Activated effector memory CD4-positive, alpha-beta T cell treated with anti-CD3 and anti-CD28 coated beads, Interleukin-2, amount 50 U/mL, for 16 hours (primary cell): ENCODE measurements around the gene MMP12.
"Not testable (repeated sequence)": the region's sequence is repeated elsewhere in the genome, so short reads cannot be mapped to it uniquely, and the experiment has no call there.

Source experiments
- DNase-seq: peaks from one replicate; pipeline ENCODE4 v3.0.0-alpha.2; 2020

MMP12 gene

GRCh38 chr11:102874852-102875251 is at the start of gene MMP12:
Gene MMP12, minus strand, starts transcription at chr11:102874982. Its CDS starts 45 bp downstream, at chr11:102874937.
- DNase-seq = no peak

DNA sequence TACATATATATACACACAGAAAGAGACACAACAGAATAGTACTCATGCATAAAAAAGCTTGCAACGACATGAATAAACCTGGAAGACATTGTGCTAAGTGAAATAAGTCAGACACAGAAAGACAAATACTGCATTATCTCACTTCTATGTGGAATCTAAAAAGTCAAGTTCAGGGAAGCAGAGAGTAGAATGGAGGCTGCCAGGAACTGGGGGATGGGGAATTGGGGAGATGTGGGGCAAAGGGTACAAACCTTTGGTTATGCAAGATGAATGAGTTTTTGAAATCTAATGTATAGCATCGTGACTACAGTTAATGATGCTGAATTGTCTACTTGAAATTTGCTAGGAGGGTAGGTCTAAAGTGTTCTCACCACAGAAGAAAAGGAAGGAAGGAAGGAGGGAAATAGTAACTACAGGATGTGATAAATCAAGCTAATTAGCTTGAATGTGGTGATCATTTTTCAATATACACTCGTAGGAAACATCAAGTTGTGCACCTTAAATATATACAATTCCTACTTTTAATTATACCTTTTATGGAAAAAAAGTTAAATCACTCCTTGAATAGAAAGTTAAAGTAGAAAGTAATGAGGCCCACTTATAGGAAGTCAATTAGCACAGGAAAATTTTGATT is 46.9 kb upstream of the MMP12 start:
- no peak for DNase-seq

DNA sequence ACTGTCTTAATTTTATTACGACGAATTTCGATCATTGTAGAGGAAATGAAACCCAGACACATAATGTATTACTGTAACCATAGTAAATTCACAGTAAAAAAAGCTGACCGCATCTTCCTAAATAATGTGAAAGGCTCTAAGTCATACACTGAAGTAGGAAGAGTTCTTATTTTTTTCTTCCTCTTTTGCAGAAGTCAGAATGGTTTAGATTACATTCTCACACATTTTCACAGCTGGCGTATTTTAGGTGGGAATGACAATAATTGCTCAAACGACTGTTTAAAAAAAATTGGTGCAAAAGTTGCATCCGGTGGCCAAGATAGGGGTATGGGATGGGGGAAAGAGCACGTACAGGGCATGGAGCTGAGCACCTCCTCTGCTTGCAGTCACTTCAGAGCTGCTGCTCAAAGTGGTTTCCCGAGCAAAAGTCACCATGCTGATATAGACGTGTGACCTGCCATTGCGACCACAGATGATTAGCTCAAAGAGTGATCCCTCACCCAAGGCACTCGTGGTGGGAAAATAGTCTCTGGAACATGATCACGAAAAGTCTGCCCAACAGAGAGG is 45.4 kb upstream of the MMP12 start:
- no peak for DNase-seq

GRCh38 chr11:102915044-102915375 is 40.2 kb upstream of the MMP12 start:
- no peak for DNase-seq

GRCh38 chr11:102914238-102915043 is 39.7 kb upstream of the MMP12 start:
- no peak for DNase-seq

DNA sequence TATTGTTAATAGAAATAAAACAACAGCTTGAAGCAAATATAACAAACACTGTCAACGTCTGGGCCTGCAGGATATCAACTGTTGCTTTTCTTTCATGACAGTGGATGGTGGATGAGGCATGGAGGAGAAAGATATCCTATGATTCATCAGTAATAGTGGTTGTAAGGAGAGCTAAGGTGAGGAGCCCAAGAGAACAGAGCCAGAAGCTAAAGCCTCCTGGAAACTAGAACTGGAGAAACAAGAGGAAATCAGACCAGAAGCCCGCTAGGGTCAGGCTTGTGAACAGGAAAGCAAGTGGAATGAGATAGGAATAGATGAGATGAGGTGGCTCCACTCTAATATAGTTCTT is 37.7 kb upstream of the MMP12 start:
- DNase-seq = no peak

GRCh38 chr11:102911758-102912481 is 37.1 kb upstream of the MMP12 start:
- no peak for DNase-seq

DNA sequence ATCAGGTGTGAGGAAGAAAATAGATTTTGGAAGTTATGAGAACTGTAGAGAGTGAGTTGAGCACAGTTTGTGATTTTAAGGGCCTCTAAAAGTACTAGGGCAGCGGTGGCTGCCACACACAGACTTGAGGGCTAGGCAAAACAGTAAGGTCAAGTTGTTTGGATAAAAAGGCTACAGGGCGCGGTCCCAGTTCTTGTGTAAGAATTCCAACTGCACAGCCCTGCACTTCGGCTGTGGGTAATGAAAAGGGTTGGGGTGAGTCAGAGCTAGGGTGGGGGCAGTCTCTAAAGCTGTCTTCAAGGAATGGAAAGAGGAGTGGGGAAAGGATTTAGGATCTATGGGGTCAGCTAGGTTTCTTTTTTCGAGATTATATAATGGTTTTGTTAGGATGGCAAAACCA is 31.1 kb upstream of the MMP12 start:
- not testable (repeated sequence) for DNase-seq

DNA sequence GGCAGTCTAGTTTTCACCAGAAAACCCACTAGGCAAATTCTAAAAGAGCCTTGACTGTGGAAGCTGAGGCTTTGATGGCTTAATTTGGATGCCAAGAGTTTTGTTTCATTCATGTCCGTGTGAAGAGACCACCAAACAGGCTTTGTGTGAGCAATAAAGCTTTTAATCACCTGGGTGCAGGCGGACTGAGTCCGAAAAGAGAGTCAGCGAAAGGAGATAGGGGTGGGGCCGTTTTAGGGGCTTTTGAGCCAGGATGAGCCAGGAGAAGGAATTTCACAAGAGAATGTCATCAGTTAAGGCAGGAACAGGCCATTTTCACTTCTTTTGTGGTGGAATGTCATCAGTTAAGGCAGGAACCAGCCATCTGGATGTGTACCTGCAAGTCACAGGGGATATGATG is 29.1 kb upstream of the MMP12 start:
- DNase-seq = not testable (repeated sequence)

GRCh38 chr11:102900346-102900745 is 25.6 kb upstream of the MMP12 start:
- no peak for DNase-seq

DNA sequence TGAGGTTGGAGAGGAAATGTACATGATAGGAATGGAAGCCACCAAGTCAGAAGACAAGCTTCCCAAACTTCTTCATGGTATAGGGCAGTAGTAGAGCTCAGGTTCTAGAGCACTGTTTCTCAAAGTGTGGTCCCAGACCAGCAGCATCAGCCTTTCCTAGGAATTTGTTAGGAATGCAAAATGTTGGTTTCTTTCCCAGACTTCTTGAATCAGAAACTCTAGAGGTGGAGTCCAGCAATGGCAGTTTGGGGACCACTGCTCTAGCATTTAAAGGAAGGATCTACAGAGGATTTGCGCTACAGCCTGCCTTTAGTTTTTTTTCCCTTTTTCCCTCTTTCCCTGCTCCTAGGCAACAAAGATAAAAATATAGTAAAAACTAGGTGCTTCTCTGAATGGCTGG is 17.0 kb upstream of the MMP12 start:
- DNase-seq = no peak

DNA sequence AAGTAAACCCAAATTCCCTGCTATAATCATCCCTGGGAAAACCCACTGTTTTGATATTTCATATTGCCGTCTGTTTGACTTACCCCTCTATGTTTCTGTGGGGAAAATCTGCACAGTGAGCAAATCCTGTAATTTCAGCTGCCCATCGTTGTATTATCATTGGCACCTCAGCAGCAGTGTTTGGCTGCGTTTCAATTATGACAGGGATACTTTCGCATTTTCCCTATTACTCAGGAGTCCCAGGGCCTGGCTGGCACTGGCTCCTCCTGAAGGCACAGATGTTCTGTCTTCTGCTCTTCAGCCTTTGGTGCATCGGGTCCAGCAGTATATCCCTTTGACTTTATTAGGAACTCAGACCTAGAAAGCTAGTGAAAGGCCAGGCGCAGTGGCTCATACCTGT is 12.2 kb upstream of the MMP12 start:
- DNase-seq = no peak

DNA sequence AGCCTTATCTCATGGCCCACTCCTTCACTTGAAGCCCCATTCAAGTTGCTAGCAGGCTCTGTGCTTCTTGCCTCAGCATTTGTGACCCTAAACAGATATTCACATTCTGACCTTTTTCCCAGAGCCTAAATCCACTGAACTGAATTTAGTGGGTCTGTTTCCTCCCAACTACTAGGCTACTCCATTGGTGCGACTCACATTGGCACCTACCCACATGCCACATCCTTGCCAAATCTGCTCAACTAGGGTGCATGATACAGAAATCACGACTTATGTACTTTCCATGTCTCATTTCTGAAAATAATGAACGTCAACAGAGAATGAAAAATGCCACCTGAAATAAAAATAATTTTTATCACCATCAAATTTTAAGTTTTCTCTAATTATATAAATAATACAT is 8.4 kb upstream of the MMP12 start:
- DNase-seq = no peak

DNA sequence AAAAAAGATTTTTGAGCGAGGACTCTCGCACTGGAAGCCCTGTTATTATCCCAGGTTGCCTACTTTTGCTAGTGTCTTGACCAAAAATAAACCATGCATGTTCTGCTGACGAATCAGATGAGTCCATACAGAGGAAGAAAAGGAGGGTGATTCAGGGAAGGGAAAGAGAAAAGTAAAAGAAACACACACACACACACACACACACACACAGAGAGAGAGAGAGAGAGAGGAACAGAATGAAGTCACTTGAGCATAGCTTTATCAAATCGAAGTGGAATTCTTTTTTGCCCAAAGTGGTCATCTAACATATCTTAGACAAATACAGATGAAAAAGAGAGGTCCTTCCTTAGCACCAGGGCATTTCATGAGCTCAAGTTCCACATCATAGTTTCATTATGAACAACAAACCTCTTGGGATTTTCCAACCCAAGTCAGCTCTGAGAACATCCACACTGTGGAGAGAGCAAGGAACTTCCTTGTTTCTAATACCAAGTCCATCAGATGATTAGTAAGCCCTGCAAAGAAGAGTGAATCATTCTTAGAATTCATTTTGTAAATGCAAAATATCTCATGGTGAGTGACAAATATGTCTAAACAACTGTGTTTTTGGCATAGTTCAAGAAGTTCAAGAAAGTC is 7.7 kb upstream of the MMP12 start:
- no peak for DNase-seq

DNA sequence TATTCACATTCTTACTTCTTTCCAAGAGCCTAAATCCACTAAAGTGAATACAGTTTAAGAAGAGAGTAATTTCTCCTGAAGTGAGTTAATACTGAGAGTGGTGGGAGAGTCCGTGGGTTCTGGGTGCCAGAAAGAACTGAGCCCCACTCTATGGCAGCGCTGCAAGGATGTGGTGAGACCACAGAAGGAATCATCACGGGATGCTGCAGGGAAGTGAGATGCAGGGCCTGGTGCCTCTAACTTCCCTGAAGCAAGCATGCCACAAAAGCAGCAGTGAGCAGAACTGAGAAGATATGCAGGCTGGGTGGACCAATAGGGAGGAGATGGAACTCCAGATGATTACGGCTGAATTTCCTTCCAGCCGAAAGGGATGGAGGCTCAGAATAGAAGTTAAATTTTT is 5.0 kb upstream of the MMP12 start:
- DNase-seq = no peak

- DNase-seq = no peak
These were observed 3.8 kb upstream of the MMP12 start for GRCh38 chr11:102878595-102878994.

- not testable (repeated sequence) for DNase-seq
These were observed 5.3 kb downstream of the MMP12 start for GRCh38 chr11:102869354-102869964.

- no peak for DNase-seq
These were observed 6.4 kb downstream of the MMP12 start for GRCh38 chr11:102868339-102868738.

- DNase-seq = no peak
These were observed 10.1 kb downstream of the MMP12 start for GRCh38 chr11:102864724-102865123.

DNA sequence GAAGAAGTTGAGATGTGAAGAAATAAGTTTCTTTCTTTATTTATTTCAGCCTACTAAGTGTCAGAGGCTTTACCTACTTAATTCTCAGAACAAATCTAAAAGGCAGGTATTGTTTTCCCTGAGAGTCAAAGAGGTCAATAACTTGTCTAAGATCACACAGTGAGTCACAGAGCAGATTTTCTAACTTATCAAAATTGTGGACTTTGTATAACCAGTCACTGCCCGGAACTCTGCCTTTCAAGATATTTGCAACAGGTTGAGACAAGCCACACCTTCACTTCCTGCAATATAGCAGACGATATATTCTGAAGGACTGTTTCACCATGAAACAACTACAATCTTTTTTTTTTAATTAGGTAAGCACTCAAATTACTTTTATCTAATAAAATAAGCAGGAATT is 20.8 kb downstream of the MMP12 start:
- no peak for DNase-seq

- DNase-seq = no peak
These were observed 21.7 kb downstream of the MMP12 start for GRCh38 chr11:102853055-102853454.

DNA sequence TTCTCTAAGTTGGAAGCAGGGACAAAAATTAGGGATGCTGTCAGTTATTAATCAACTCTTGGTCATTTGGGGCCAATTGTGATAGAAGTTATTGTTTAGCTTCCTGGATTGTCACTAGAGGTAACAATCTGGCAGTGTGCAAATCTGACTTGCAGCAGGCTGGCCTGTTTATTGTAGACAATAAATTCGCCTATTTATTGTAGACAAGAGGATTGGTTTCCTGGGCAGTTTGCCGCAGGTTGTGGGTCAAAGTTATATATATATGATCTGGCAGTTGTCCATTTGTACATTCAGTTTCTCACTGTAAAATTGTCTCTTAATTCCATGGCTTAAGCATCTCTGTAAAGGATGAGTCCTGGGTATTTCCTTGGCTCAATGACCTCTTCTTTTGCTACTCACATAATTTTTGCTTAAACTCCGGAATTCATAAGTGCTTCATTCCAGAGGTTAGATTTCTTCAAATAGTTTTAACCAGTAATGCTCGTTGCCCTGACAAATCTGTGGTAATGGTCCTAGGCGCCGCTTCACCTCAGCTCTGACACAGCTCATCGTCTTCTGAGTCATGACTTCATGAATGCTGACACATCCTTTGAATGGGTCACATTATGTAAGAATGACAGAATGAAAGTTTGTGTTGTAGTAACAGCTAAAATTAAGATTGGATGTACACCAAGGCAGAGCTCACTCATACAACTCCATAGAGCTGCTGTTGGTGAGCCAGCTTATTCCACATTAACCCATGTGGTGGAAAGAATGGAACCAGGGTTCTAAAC is 23.6 kb downstream of the MMP12 start:
- DNase-seq = no peak
